GM23338 (cell line): ENCODE measurements around the gene ACOT13. TPM values are rescaled to one million over a fixed set of nuclear protein-coding genes. Genes with fewer than 3 reads are reported as not detected.

Source experiments
- ATAC-seq: fragments of 200-7000 bp; cut with Tn5 transposase; 3 replicates; pipeline ENCODE4 v1.9.1; 2020
- DNase-seq: peaks from one replicate; pipeline ENCODE4 v3.0.0-alpha.2; 2015; ENCODE audit warnings: low spot score
- H2AFZ ChIP-seq: fragments of 200-600 bp; sonication (generic); 2 replicates; pipeline ENCODE4 v1.8.0; 2016; ENCODE audit warnings: antibody characterized with exemption, mild to moderate bottlenecking, moderate library complexity
- H3F3A ChIP-seq: fragments of 200-600 bp; sonication (generic); replicated peaks from 2 replicates; pipeline ENCODE4 v1.8.0; 2017; ENCODE audit warnings: antibody characterized with exemption, mixed run types, low read depth
- H3K27ac ChIP-seq: fragments of 200-600 bp; sonication (generic); 2 replicates; pipeline ENCODE4 v1.6.1; 2016; ENCODE audit warnings: low read depth
- H3K27me3 ChIP-seq: fragments of 200-600 bp; sonication (generic); 2 replicates; pipeline ENCODE4 v1.8.0; 2016; ENCODE audit warnings: mild to moderate bottlenecking, mixed run types, moderate library complexity; ENCODE audit not compliant: insufficient read depth
- H3K36me3 ChIP-seq: fragments of 200-600 bp; sonication (generic); 2 replicates; pipeline ENCODE4 v1.8.0; 2016; ENCODE audit warnings: mild to moderate bottlenecking; ENCODE audit not compliant: insufficient read depth
- H3K4me1 ChIP-seq: fragments of 200-600 bp; sonication (generic); 2 replicates; pipeline ENCODE4 v1.8.0; 2016; ENCODE audit warnings: mild to moderate bottlenecking, moderate library complexity; ENCODE audit not compliant: insufficient read depth
- H3K4me2 ChIP-seq: fragments of 200-600 bp; sonication (generic); 2 replicates; pipeline ENCODE4 v1.7.1; 2017; ENCODE audit warnings: mixed run types
- H3K4me3 ChIP-seq: fragments of 200-600 bp; sonication (generic); 2 replicates; pipeline ENCODE4 v1.6.1; 2016; ENCODE audit warnings: mixed run types
- H3K79me2 ChIP-seq: fragments of 200-600 bp; sonication (generic); replicated peaks from 2 replicates; pipeline ENCODE4 v1.8.0; 2017; ENCODE audit warnings: mild to moderate bottlenecking; ENCODE audit not compliant: insufficient read depth
- H3K9me2 ChIP-seq: fragments of 200-600 bp; sonication (generic); 2 replicates; pipeline ENCODE4 v1.8.0; 2017; ENCODE audit not compliant: insufficient read depth
- H4K20me1 ChIP-seq: fragments of 200-600 bp; sonication (generic); replicated peaks from 2 replicates; pipeline ENCODE4 v1.8.0; 2017; ENCODE audit warnings: mild to moderate bottlenecking; ENCODE audit not compliant: insufficient read depth
- H3K27ac Mint-ChIP-seq: 2 replicates; pipeline ENCODE4 v1.8.0; 2020; ENCODE audit warnings: inconsistent platforms, mild to moderate bottlenecking, moderate library complexity, mixed read lengths
- H3K27me3 Mint-ChIP-seq: 3 replicates; pipeline ENCODE4 v1.8.0; 2022; ENCODE audit warnings: low read depth, mild to moderate bottlenecking, moderate library complexity, mixed read lengths, inconsistent platforms; ENCODE audit not compliant: insufficient read depth, poor library complexity
- H3K36me3 Mint-ChIP-seq: 3 replicates; pipeline ENCODE4 v1.8.0; 2021; ENCODE audit warnings: low read depth, mild to moderate bottlenecking, inconsistent platforms, moderate library complexity, mixed read lengths
- H3K4me1 Mint-ChIP-seq: 3 replicates; pipeline ENCODE4 v1.8.0; 2020; ENCODE audit warnings: mild to moderate bottlenecking, inconsistent platforms, mixed read lengths
- H3K4me3 Mint-ChIP-seq: 3 replicates; pipeline ENCODE4 v1.8.0; 2021; ENCODE audit warnings: moderate library complexity, mild to moderate bottlenecking, inconsistent platforms, mixed read lengths
- H3K9me3 Mint-ChIP-seq: 3 replicates; pipeline ENCODE4 v1.8.0; 2020; ENCODE audit warnings: moderate library complexity, mild to moderate bottlenecking, inconsistent platforms, mixed read lengths
- EZH2phosphoT487 ChIP-seq: fragments of 200-600 bp; sonication (generic); IDR thresholded peaks from one replicate; pipeline ENCODE4 v1.8.1; 2018; ENCODE audit warnings: antibody characterized with exemption; ENCODE audit not compliant: unreplicated experiment
- NANOG ChIP-seq: IDR thresholded peaks from 2 replicates; pipeline ENCODE4 v1.6.1; 2016; ENCODE audit warnings: antibody characterized with exemption, borderline replicate concordance
- POLR2AphosphoS5 ChIP-seq: IDR thresholded peaks from 2 replicates; pipeline ENCODE4 v1.6.1; 2016; ENCODE audit warnings: antibody characterized with exemption, low read depth
- STAT1 ChIP-seq: IDR thresholded peaks from one replicate; pipeline ENCODE4 v1.6.1; 2016; ENCODE audit warnings: antibody characterized with exemption; ENCODE audit not compliant: unreplicated experiment
- ZNF331 ChIP-seq: fragments of 250-450 bp; sonication (Bioruptor Pico); IDR thresholded peaks from 2 replicates; pipeline ENCODE4 v1.5.0; 2020; ENCODE audit warnings: low read depth, mild to moderate bottlenecking, moderate library complexity
- ZNF462 ChIP-seq: fragments of 250-450 bp; sonication (Bioruptor Pico); IDR thresholded peaks from 2 replicates; pipeline ENCODE4 v1.5.0; 2020; ENCODE audit warnings: mild to moderate bottlenecking, moderate library complexity
- polyA plus RNA-seq: library from polyadenylated mRNA; unstranded; fragments of >200 nt; fragmentation: Nextera tagmentation; extraction: Ambion mirVana; gene quantifications from 2 replicates; pipeline ENCODE4 v1.2.1, GENCODE V29; 2016
- total RNA-seq: library from RNA; depleted of rRNA; stranded (reverse); fragments of >200 nt; shearing (Covaris generic); gene quantifications from 2 replicates; pipeline ENCODE4 v1.2.3, GENCODE V29; 2014
- TF ChIP-seq, protein P1 (sequence below): IDR thresholded peaks from one replicate; pipeline ENCODE4 v1.6.1; 2018; ENCODE audit warnings: antibody characterized with exemption; ENCODE audit not compliant: unreplicated experiment
- TF ChIP-seq, protein P2 (sequence below), 2 experiments: fragments of 200-600 bp in 1 of 2; sonication (generic) in 1 of 2; conservative IDR thresholded peaks; 2 replicates each; pipeline versions ENCODE4 v1.5.1 to v1.6.1; 2016 to 2017; ENCODE audit warnings: antibody characterized with exemption in 2 of 2, low read depth in 2 of 2, mild to moderate bottlenecking in 2 of 2, moderate library complexity in 1 of 2

ACOT13 gene
- total and polyA plus RNA-seq, 2 experiments from 2014 or later, result 17.8 to 175 TPM

DNA sequence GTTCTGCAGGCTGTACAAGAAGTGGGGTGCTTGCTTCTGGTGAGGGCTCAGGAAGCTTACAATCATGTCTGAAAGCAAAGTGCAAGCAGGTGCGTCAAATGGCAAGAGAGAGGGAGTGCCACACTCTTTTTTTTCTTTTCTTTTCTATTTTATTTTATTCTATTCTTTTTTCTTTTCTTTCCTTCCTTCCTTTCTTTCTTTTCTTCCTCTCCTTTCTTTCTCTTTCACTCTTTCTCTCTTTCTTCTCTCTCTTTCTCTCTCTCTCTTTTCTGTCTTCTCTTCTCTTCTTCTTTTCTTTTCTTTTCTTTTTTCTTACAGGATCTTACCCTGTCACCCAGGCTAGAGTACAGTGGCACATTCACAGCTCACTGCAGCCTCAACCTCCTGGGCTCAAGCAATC lies 19.5 kb downstream of the ACOT13 start (continued):
- TF ChIP-seq, protein P1, sequence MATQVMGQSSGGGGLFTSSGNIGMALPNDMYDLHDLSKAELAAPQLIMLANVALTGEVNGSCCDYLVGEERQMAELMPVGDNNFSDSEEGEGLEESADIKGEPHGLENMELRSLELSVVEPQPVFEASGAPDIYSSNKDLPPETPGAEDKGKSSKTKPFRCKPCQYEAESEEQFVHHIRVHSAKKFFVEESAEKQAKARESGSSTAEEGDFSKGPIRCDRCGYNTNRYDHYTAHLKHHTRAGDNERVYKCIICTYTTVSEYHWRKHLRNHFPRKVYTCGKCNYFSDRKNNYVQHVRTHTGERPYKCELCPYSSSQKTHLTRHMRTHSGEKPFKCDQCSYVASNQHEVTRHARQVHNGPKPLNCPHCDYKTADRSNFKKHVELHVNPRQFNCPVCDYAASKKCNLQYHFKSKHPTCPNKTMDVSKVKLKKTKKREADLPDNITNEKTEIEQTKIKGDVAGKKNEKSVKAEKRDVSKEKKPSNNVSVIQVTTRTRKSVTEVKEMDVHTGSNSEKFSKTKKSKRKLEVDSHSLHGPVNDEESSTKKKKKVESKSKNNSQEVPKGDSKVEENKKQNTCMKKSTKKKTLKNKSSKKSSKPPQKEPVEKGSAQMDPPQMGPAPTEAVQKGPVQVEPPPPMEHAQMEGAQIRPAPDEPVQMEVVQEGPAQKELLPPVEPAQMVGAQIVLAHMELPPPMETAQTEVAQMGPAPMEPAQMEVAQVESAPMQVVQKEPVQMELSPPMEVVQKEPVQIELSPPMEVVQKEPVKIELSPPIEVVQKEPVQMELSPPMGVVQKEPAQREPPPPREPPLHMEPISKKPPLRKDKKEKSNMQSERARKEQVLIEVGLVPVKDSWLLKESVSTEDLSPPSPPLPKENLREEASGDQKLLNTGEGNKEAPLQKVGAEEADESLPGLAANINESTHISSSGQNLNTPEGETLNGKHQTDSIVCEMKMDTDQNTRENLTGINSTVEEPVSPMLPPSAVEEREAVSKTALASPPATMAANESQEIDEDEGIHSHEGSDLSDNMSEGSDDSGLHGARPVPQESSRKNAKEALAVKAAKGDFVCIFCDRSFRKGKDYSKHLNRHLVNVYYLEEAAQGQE, result no peak
- TF ChIP-seq, protein P2, sequence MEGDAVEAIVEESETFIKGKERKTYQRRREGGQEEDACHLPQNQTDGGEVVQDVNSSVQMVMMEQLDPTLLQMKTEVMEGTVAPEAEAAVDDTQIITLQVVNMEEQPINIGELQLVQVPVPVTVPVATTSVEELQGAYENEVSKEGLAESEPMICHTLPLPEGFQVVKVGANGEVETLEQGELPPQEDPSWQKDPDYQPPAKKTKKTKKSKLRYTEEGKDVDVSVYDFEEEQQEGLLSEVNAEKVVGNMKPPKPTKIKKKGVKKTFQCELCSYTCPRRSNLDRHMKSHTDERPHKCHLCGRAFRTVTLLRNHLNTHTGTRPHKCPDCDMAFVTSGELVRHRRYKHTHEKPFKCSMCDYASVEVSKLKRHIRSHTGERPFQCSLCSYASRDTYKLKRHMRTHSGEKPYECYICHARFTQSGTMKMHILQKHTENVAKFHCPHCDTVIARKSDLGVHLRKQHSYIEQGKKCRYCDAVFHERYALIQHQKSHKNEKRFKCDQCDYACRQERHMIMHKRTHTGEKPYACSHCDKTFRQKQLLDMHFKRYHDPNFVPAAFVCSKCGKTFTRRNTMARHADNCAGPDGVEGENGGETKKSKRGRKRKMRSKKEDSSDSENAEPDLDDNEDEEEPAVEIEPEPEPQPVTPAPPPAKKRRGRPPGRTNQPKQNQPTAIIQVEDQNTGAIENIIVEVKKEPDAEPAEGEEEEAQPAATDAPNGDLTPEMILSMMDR (conservative IDR thresholded peaks at IDR 0.05; ENCODE audit: low read depth in 2 of 2), result no peak
- TF ChIP-seq EZH2phosphoT487 (no peak), STAT1 (no peak)

DNA sequence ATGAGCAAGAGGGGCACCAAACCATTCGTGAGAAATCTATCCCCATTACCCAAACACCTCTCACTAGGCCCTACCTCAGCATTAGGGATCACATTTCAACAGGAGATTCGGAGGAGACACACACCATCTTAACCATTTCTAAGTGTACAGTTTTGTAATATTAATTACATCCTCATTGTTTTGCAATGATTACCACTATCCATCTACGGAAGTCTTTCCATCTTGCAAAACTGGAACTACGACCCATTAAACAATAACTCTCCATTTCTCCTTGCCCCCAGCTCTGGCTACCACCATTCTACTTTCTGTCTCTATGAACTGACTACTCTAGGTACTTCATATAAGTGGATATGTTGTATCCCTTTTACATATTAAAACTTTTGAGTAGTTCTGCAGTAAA lies 20.1 kb downstream of the ACOT13 start:
- Mint-ChIP-seq H3K4me1 (peaks cover 37% of the 10 kb centered on the region), H3K36me3 (peaks cover 24% of the 10 kb centered on the region), H3K4me3 (no peak overlapping the region), H3K9me3 (no peaks in the 10 kb centered on the region), H3K27me3 (peaks cover 5% of the 10 kb centered on the region), H3K27ac (0 out of 2 replicates have a peak overlapping the region, but pooled peaks have one; percentile 85)
- Histone ChIP-seq H4K20me1 (no peaks in the 10 kb centered on the region; the same call in 1 of the 2 replicates), H3K4me2 (no peak overlapping the region), H3F3A (peaks cover 8% of the 10 kb centered on the region; the same call in 1 of the 2 replicates), H2AFZ (no peak overlapping the region), H3K4me3 (no peak overlapping the region), H3K27ac (no peak overlapping the region), H3K79me2 (peaks cover 16% of the 10 kb centered on the region), H3K9me2 (no peaks in the 10 kb centered on the region), H3K27me3 (no peaks in the 10 kb centered on the region), H3K4me1 (peaks cover 17% of the 10 kb centered on the region), H3K36me3 (no peaks in the 10 kb centered on the region; the same call in 1 of the 2 replicates)
- ATAC-seq (no peak), DNase-seq (no peak)
- no peak for TF ChIP-seq ZNF462 (CRISPR knock-in tag)
- TF ChIP-seq EZH2phosphoT487, result no peak
- TF ChIP-seq ZNF331, result no peak
- no peak for TF ChIP-seq NANOG
- no peak for TF ChIP-seq POLR2AphosphoS5
